GM10266 (cell line): ENCODE results near the gene RXRA.

Experiments
- DNase-seq: peaks from one replicate; pipeline ENCODE4 v3.0.0; 2012; ENCODE audit errors: extremely low spot score
- TF ChIP-seq, protein P1 (sequence below): IDR thresholded peaks from 2 replicates; pipeline ENCODE4 v1.5.1; 2012; ENCODE audit warnings: mild to moderate bottlenecking, low read depth; ENCODE audit not compliant: control insufficient read depth, insufficient read depth; ENCODE audit errors: missing control alignments

Gene RXRA

DNA sequence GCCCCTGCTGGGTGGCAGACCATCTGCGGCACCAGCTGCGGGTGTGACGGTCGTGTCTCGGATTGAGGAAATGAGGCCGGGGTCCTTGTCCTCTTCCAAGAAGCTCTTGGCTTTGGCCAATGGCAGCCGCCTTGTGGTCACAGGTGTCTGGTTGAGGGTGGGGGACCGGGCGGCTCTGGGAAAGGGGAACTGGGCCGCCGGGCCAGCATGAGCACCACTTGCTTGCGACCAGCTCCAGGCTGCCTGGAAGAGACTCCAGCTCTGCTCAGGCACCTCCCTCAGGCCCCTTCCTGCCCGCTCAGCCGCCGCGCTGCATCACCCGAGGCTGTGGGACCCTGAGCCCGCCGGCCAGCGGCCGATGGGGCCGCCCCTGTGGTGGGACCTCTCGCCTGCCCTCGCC lies 59.7 kb downstream of the RXRA start:
- TF ChIP-seq, protein P1, sequence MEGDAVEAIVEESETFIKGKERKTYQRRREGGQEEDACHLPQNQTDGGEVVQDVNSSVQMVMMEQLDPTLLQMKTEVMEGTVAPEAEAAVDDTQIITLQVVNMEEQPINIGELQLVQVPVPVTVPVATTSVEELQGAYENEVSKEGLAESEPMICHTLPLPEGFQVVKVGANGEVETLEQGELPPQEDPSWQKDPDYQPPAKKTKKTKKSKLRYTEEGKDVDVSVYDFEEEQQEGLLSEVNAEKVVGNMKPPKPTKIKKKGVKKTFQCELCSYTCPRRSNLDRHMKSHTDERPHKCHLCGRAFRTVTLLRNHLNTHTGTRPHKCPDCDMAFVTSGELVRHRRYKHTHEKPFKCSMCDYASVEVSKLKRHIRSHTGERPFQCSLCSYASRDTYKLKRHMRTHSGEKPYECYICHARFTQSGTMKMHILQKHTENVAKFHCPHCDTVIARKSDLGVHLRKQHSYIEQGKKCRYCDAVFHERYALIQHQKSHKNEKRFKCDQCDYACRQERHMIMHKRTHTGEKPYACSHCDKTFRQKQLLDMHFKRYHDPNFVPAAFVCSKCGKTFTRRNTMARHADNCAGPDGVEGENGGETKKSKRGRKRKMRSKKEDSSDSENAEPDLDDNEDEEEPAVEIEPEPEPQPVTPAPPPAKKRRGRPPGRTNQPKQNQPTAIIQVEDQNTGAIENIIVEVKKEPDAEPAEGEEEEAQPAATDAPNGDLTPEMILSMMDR, result no peak
- DNase-seq, result no peak

DNA sequence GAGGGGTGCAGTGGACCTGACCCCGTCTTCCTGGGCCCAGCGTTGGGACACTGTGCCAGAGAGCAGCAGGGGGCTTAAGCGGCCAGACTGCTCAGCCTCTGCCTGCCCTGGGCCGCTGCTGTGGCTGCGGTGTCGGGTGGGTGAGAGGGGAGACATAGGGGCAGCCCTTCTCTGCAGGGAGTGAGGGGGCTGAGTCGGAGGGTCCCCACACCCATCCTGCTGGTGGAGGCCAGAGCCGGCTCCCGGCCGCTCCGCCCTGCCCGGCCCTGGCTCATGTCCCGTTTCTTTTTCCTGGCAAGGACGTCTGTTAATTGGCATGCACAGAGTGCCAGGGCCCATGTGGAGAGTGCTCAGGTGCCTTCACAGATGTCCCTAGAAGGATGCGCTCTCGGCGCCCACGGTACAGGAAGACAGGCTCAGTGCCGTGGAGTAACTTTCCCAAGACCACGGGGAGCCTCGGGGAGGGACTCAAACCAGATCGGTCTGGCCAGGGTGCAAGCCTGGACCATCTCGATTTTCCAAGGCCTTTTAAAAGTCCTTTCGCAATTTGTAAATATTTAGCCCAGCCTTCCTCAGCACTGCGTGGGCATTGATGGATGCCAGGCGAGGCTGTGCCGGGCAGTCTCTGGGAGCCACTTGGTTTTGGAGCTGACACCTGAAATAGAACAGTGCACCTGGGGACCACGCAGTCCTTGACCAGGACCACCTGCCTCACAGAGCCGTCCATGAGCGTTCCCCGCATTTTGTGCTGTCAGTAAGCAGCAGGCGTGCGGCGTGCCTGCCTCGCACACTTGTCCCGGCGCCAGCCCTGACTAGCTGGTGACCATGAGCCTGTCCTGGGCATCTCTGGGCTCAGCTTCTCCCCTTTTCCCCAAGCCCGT lies 60.9 kb downstream of the RXRA start:
- TF ChIP-seq, protein P1, result no peak

DNA sequence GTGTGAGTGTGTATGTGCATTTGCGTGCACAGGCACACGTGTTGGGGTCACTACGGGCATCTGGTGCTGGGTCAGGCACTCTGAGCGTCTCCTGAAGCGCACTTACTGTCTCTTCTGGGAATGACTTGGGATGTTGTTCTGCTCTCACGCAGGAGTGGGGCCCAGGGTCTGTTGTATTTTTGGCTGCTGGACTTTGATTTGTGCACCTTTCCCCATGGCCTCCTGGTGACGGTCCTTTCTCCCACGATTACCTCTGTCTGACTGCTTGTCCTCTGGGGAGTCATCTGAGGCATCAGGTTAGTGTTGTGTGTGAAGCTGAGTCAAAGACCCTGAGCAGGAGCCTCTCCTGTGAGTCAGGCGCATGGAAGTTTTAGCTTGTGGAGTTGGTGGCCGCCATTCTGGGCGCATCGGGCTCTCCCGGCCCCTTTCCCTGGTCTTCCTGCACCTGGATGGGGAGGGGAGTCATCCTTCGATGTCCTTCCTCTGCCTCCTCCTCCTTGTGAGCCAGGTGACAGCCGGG lies 62.1 kb downstream of the RXRA start:
- TF ChIP-seq, protein P1, result no peak
- DNase-seq, result no peak

More for the DNA sequence above, 60.9 kb downstream of the RXRA start:
- no peak for DNase-seq

DNA sequence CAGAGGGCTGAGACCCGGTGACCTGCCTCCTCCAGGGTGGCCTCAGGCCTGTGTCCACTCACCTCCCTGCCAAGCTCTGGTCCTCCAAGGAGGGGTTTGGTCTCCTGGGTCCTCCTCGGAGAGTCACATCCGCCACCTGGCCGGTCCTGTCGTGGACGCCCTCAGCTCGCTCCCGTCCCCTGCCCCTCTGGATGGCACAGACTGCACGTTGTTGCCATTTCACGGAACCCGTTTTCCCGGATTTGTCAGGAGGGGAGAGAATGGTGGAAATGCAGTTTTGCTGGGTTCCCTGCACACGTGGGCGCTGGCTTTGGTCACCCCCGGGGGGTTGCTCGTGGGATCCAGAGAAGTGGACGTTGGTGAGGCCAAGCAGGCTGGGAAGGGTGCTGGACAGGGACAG lies 62.7 kb downstream of the RXRA start:
- no peak for DNase-seq
- TF ChIP-seq, protein P1, result no peak

DNA sequence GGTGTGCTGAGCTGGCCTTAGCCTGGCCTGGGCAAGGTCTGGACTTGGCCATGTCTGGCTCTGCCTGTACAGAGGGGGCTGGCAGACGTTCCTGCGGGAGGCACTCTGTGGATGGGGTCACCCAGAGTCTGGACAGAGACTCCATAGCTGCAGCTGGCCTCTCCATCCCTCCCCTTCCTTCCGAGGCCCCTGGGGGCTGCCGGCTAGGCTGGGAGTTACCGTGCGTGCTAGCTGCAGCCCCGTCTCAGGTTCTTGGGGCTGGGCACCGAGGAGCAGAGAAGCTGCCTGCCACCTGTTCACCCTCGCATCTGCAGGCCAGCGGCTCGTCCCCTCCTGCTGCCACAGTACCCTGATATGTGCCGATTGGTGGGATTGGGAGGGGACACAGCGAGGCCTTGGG lies 63.4 kb downstream of the RXRA start:
- TF ChIP-seq, protein P1, result no peak
- DNase-seq, result no peak

DNA sequence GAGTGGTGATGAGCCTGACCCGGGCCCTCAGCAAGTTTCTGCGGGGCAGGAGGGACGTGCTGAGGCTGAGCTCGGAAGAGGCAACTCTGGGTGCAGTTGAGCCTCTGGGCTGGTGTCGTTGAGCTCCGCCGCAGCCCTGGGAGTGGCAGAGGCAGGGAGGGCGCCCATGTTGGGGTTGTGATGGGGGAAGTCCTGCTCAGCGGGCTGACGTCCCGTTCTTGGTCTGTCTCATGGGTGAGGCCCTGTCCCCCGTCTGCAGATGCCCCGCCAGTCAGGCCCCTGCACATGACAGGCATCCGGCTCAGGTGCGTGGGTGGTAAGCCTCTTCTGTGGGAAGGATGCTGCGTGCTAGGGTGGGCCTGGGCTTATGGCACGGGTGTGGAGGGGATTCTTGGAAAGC lies 64.3 kb downstream of the RXRA start:
- DNase-seq, result peak; percentile 83
- TF ChIP-seq, protein P1, result no peak

DNA sequence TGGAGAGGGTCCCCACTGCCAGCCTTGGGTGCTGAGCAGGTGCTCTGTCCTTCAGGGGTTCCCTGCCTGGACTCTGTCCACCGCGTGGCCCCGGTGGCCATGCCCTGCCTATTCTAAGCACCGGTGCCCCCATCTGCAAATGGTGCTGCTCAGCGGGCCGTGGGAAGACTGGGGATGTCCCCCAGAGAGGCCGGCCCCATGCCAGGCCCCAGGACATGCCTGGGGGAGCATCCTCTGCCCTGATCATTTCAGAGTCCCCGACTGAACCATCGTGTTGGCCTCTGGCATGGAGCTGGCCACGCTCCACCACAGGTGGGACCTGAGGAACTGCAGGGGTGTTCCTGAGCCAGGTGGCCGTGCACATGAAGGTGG lies 64.7 kb downstream of the RXRA start:
- TF ChIP-seq, protein P1, result no peak
- no peak for DNase-seq
